Astrocyte of the hippocampus (primary cell): Measurements from ENCODE around the gene KBTBD2.
"Not testable (repeated sequence)": the region's sequence is repeated elsewhere in the genome, so short reads cannot be mapped to it uniquely, and the experiment has no call there.

Source experiments
- DNase-seq: peaks from one replicate; pipeline ENCODE4 v3.0.0; 2011; ENCODE audit warnings: low read depth, low spot score

KBTBD2 gene

GRCh38 chr7:32855837-32856775, 35.5 kb downstream of the KBTBD2 start:
- not testable (repeated sequence) for DNase-seq

- DNase-seq: not testable (repeated sequence)
Measured at GRCh38 chr7:32850654-32851053, 40.9 kb downstream of the KBTBD2 start.

GRCh38 chr7:32848655-32849054, 42.9 kb downstream of the KBTBD2 start:
- DNase-seq: not testable (repeated sequence)

- DNase-seq: peak; percentile 45
Measured at GRCh38 chr7:32846630-32847225, 44.8 kb downstream of the KBTBD2 start.

GRCh38 chr7:32844748-32845147, 46.8 kb downstream of the KBTBD2 start:
- DNase-seq: peak; percentile 11

GRCh38 chr7:32843763-32844162, 47.8 kb downstream of the KBTBD2 start:
- DNase-seq: not testable (repeated sequence)

GRCh38 chr7:32839846-32840245, 51.7 kb downstream of the KBTBD2 start:
- not testable (repeated sequence) for DNase-seq

GRCh38 chr7:32828996-32829752, 62.4 kb downstream of the KBTBD2 start:
- not testable (repeated sequence) for DNase-seq
